Measurements from ENCODE around the gene ENAH.

- no peak for TF ChIP-seq CTCF (IDR thresholded peaks at IDR 0.05; ENCODE audit: insufficient read depth, low read length)
- no peak for TF ChIP-seq GABPA (IDR thresholded peaks at IDR 0.05; ENCODE audit: low read depth)
- TF ChIP-seq POLR2AphosphoS5 (IDR thresholded peaks at IDR 0.05; ENCODE audit: low read depth) = no peak
- no peak for TF ChIP-seq SPI1 (IDR thresholded peaks at IDR 0.05; ENCODE audit: borderline replicate concordance, low read depth)
- TF ChIP-seq REST (IDR thresholded peaks at IDR 0.05; ENCODE audit: insufficient replicate concordance, low read depth) = no peak
These were observed 127.5 kb downstream of the ENAH start for GRCh38 chr1:225525377-225525776.

All from HL-60 (cell line).